ENCODE data around the gene ENTPD3.

DNA sequence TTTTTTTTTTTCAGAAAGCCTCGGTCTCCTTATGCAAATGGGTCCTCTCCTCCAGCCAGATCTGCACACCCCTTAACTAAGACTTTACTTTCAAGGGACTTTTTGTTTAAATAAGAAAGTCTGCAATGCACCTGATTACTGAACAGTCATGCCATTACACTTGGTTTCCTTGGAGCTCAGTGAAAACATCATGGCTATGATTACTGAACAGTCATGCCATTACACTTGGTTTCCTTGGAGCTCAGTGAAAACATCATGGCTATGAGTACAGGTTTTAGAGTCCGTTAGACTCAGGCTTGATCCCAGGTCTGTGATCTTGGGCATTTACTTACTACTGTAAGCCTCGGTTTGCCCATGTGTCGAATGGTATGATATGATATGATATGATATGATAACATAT lies 10.1 kb downstream of the ENTPD3 start:
- TF ChIP-seq TAF1 (IDR thresholded peaks at IDR 0.05; ENCODE audit: borderline replicate concordance, low read depth, low read length): no peak
- TF ChIP-seq POLR2A (IDR thresholded peaks at IDR 0.05; ENCODE audit: low read depth, low read length): no peak
- TF ChIP-seq POLR2AphosphoS5 (IDR thresholded peaks at IDR 0.05; ENCODE audit: low read depth, low read length): no peak

Measured in GM12892 (cell line).